Ishikawa (cell line): ENCODE data around the gene COMP.

Experiments used
- CREB1 ChIP-seq: IDR thresholded peaks from 2 replicates; pipeline ENCODE4 v1.6.1; 2012; ENCODE audit warnings: low read depth
- EGR1 ChIP-seq: IDR thresholded peaks from 2 replicates; pipeline ENCODE4 v1.6.1; 2012
- EP300 ChIP-seq: IDR thresholded peaks from 2 replicates; pipeline ENCODE4 v1.6.1; 2012; ENCODE audit warnings: borderline replicate concordance
- NFIC ChIP-seq: IDR thresholded peaks from 2 replicates; pipeline ENCODE4 v1.6.1; 2012
- TAF1 ChIP-seq: IDR thresholded peaks from 2 replicates; pipeline ENCODE4 v1.6.1; 2012; ENCODE audit warnings: low read depth, mild to moderate bottlenecking
- YY1 ChIP-seq: IDR thresholded peaks from 2 replicates; pipeline ENCODE4 v1.6.1; 2012; ENCODE audit warnings: low read depth
- TF ChIP-seq, protein P1 (sequence below): IDR thresholded peaks from 2 replicates; pipeline ENCODE4 v1.6.1; 2012
- TF ChIP-seq, protein P2 (sequence below): IDR thresholded peaks from 2 replicates; pipeline ENCODE4 v1.6.1; 2012; ENCODE audit warnings: low read depth, mild to moderate bottlenecking

DNA sequence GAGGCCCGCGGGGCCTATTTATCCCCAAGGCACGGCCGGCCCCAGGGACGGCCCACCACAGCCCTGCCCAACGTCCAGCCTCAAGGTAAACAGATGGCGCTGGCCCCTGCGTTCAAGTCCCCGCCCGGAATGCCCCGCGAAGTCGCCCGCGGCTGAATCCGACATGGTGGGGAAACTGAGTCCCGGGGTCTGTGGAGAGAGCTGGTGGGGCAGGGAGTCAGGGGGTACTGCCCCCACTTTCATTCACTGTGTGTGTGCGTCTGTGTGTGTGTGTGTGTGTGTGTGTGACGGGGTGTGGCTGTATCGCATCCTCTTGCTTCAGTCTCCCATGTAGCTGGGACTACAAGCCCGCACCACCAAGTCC lies 192 bp upstream of the COMP start:
- TF ChIP-seq TAF1 (no peak), NFIC (no peak), EGR1 (no peak), CREB1 (no peak), EP300 (no peak), YY1 (no peak)
- TF ChIP-seq, protein P1, sequence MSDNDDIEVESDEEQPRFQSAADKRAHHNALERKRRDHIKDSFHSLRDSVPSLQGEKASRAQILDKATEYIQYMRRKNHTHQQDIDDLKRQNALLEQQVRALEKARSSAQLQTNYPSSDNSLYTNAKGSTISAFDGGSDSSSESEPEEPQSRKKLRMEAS: no peak
- TF ChIP-seq, protein P2, sequence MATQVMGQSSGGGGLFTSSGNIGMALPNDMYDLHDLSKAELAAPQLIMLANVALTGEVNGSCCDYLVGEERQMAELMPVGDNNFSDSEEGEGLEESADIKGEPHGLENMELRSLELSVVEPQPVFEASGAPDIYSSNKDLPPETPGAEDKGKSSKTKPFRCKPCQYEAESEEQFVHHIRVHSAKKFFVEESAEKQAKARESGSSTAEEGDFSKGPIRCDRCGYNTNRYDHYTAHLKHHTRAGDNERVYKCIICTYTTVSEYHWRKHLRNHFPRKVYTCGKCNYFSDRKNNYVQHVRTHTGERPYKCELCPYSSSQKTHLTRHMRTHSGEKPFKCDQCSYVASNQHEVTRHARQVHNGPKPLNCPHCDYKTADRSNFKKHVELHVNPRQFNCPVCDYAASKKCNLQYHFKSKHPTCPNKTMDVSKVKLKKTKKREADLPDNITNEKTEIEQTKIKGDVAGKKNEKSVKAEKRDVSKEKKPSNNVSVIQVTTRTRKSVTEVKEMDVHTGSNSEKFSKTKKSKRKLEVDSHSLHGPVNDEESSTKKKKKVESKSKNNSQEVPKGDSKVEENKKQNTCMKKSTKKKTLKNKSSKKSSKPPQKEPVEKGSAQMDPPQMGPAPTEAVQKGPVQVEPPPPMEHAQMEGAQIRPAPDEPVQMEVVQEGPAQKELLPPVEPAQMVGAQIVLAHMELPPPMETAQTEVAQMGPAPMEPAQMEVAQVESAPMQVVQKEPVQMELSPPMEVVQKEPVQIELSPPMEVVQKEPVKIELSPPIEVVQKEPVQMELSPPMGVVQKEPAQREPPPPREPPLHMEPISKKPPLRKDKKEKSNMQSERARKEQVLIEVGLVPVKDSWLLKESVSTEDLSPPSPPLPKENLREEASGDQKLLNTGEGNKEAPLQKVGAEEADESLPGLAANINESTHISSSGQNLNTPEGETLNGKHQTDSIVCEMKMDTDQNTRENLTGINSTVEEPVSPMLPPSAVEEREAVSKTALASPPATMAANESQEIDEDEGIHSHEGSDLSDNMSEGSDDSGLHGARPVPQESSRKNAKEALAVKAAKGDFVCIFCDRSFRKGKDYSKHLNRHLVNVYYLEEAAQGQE: no peak
